Neural progenitor cell (in vitro differentiated cells): Measurements from ENCODE around the gene DTX1.

Experiments used
- CTCF ChIP-seq: fragments of 200-600 bp; sonication (generic); IDR thresholded peaks from 2 replicates; pipeline ENCODE4 v1.5.1; 2017; ENCODE audit warnings: antibody characterized with exemption, mild to moderate bottlenecking
- EZH2 ChIP-seq: fragments of 200-600 bp; sonication (generic); IDR thresholded peaks from 2 replicates; pipeline ENCODE4 v1.6.1; 2017; ENCODE audit warnings: antibody characterized with exemption, mild to moderate bottlenecking, moderate library complexity
- EZH2phosphoT487 ChIP-seq: fragments of 200-600 bp; sonication (generic); IDR thresholded peaks from 2 replicates; pipeline ENCODE4 v1.6.1; 2017; ENCODE audit warnings: antibody characterized with exemption

- TF ChIP-seq CTCF: no peak
- no peak for TF ChIP-seq EZH2phosphoT487
- no peak for TF ChIP-seq EZH2
Observed at GRCh38 chr12:113091506-113091905, 35.0 kb downstream of the DTX1 start.
